A673 (cell line): ENCODE data around the gene NRXN3. TPM values are rescaled to one million over a fixed set of nuclear protein-coding genes. Genes with fewer than 3 reads are reported as not detected.

Experiments
- BruUV-seq: library from RNA; stranded (reverse); fragments of 400-500 nt; replicated peaks from 2 replicates; lab custom pipeline; 2021; lab: Mats Ljungman, UMichigan
- CTCF ChIA-PET: fragments of 300-600 bp; sonication (Branson Sonifier 250); formaldehyde crosslinking; loops from one replicate; lab custom pipeline; 2022; ENCODE audit warnings: antibody characterized with exemption; lab: Charles Lee
- POLR2A ChIA-PET: fragments of 300-600 bp; sonication (Branson Sonifier 250); formaldehyde crosslinking; loops from one replicate; lab custom pipeline; 2022; ENCODE audit warnings: antibody characterized with exemption; ENCODE audit not compliant: low non-redundant PET; lab: Charles Lee
- DNase-seq: peaks from one replicate; pipeline ENCODE4 v3.0.0-alpha.2; 2015; ENCODE audit warnings: low spot score
- H3K27ac ChIP-seq: fragments of 200-600 bp; sonication (generic); 2 replicates; pipeline ENCODE4 v1.5.1; 2016; ENCODE audit warnings: mixed run types, low read depth, mild to moderate bottlenecking, mixed read lengths, antibody characterized with exemption, low read length; ENCODE audit not compliant: poor library complexity, severe bottlenecking
- H3K27me3 ChIP-seq: fragments of 200-600 bp; sonication (generic); replicated peaks from 2 replicates; pipeline ENCODE4 v1.6.1; 2017; ENCODE audit warnings: mixed run types, low read depth, mild to moderate bottlenecking, mixed read lengths, antibody characterized with exemption, low read length; ENCODE audit not compliant: insufficient read depth, poor library complexity
- H3K36me3 ChIP-seq: fragments of 200-600 bp; sonication (generic); 2 replicates; pipeline ENCODE4 v1.6.1; 2016; ENCODE audit warnings: mixed run types, mild to moderate bottlenecking, mixed read lengths, antibody characterized with exemption, low read length; ENCODE audit not compliant: insufficient read depth, poor library complexity, severe bottlenecking
- H3K4me1 ChIP-seq: fragments of 200-600 bp; sonication (generic); 2 replicates; pipeline ENCODE4 v1.6.1; 2017; ENCODE audit warnings: mixed run types, mild to moderate bottlenecking, mixed read lengths, antibody characterized with exemption, low read length; ENCODE audit not compliant: insufficient read depth, poor library complexity, severe bottlenecking
- H3K4me3 ChIP-seq: fragments of 200-600 bp; sonication (generic); 2 replicates; pipeline ENCODE4 v1.5.1; 2016; ENCODE audit warnings: low read depth, mixed run types, mild to moderate bottlenecking, mixed read lengths, low read length; ENCODE audit not compliant: poor library complexity, severe bottlenecking
- H3K9me3 ChIP-seq: fragments of 200-600 bp; sonication (generic); 2 replicates; pipeline ENCODE4 v1.6.1; 2016; ENCODE audit warnings: mixed run types, low read depth, mild to moderate bottlenecking, mixed read lengths, antibody characterized with exemption, low read length; ENCODE audit not compliant: poor library complexity, severe bottlenecking
- EZH2 ChIP-seq: fragments of 200-600 bp; sonication (generic); IDR thresholded peaks from 2 replicates; pipeline ENCODE4 v1.6.1; 2017; ENCODE audit warnings: borderline replicate concordance, low read depth, mild to moderate bottlenecking, mixed read lengths, antibody characterized with exemption, low read length; ENCODE audit not compliant: poor library complexity, severe bottlenecking
- intact Hi-C: fragments of 100-400 bp; cut with micrococcal nuclease; formaldehyde crosslinking; loops from one replicate; pipeline ENCODE4 v1.10.0; 2022; ENCODE audit not compliant: unreplicated experiment
- total RNA-seq: library from RNA; stranded (reverse); gene quantifications from 2 replicates; pipeline ENCODE4 v1.2.3, GENCODE V29; 2021
- TF ChIP-seq, protein P1 (sequence below): fragments of 300-800, 200-600 bp; sonication (generic); conservative IDR thresholded peaks from 2 replicates; pipeline ENCODE4 v1.5.1; 2017; ENCODE audit warnings: low read depth, mild to moderate bottlenecking, antibody characterized with exemption, low read length, moderate library complexity, mixed read lengths

The NRXN3 gene
- total RNA-seq, 1 experiment from 2014 or later, result 0.21 TPM

DNA sequence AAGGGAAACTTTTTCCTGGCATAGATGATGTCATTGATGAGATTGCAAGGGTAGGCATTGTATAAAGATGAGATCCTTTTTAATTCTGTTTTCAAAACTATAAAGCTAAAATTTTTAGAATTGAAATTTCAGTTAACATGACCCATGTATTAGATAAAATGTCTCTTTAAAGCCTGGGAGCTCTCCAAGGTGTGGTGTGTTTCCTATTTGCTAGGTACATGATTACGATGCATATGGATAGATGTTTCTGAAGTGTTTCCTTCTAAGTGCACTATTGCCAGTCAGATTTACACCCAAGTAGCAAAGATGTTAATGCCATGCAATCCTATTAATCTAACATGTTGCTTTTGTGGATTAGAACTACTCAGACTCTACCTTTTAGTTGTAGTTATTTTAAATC is 1206.4 kb downstream of the NRXN3 start:
- no peaks in the 10 kb centered on the region for H3K36me3 ChIP-seq
- no peak overlapping the region for H3K27ac ChIP-seq
- no TSS peak for BruUV-seq
- TF ChIP-seq, protein P1, sequence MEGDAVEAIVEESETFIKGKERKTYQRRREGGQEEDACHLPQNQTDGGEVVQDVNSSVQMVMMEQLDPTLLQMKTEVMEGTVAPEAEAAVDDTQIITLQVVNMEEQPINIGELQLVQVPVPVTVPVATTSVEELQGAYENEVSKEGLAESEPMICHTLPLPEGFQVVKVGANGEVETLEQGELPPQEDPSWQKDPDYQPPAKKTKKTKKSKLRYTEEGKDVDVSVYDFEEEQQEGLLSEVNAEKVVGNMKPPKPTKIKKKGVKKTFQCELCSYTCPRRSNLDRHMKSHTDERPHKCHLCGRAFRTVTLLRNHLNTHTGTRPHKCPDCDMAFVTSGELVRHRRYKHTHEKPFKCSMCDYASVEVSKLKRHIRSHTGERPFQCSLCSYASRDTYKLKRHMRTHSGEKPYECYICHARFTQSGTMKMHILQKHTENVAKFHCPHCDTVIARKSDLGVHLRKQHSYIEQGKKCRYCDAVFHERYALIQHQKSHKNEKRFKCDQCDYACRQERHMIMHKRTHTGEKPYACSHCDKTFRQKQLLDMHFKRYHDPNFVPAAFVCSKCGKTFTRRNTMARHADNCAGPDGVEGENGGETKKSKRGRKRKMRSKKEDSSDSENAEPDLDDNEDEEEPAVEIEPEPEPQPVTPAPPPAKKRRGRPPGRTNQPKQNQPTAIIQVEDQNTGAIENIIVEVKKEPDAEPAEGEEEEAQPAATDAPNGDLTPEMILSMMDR, result no peak
- no peak for TF ChIP-seq EZH2
- POLR2A ChIA-PET, result no interaction called here
- DNase-seq, result no peak
- intact Hi-C loops, result no loop called here
- no peaks in the 10 kb centered on the region for H3K4me1 ChIP-seq
- H3K4me3 ChIP-seq, result no peak overlapping the region
- CTCF ChIA-PET, result no interaction called here
- peaks cover 2% of the 10 kb centered on the region for H3K27me3 ChIP-seq
- H3K9me3 ChIP-seq, result no peaks in the 10 kb centered on the region

DNA sequence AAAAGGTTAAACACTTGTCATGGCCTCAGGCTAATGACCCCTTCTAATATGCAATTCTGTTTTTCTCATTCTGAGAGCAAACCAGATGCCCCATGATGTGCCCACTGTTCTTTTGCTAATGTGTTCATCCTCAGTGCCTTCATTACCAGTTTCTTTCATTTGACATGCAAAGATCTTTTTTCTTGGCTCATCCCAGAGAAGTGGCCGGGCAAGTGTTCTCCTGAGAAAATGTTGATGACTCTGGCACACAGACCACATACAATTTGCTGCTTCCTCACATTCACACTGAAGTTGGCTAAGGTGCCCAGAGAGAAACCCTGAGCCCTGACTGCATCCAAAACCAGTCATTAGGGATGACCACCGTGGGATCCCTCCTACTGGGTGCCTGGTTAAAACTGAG is 1207.8 kb downstream of the NRXN3 start:
- no peaks in the 10 kb centered on the region for H3K9me3 ChIP-seq
- BruUV-seq, result no TSS peak
- TF ChIP-seq, protein P1, result no peak
- no peak for TF ChIP-seq EZH2
- DNase-seq, result no peak
- no peaks in the 10 kb centered on the region for H3K27me3 ChIP-seq
- no peak overlapping the region for H3K4me3 ChIP-seq
- no peaks in the 10 kb centered on the region for H3K36me3 ChIP-seq
- intact Hi-C loops, result no loop called here
- CTCF ChIA-PET, result no interaction called here
- POLR2A ChIA-PET, result no interaction called here
- H3K27ac ChIP-seq, result no peak overlapping the region
- H3K4me1 ChIP-seq, result no peaks in the 10 kb centered on the region

DNA sequence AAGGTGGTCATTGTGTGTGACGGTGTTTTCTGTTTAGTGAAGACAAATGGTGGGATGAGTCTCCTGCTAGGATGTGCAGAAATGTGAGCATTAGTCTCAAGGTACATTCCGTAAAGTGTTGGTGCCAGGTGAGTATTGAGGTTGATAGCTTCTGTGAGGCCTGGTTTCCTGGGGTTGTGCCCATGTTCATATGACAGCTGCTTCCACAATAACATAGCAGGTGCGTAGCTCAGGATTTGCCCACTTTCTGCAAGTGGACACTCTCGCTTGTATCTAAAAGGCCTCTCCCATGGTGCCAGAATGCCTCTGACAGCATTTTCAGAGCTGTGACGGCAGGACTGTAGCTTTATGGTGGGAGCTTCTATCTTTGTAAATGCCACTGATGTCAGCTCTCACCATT is 1209.1 kb downstream of the NRXN3 start:
- Histone ChIP-seq H3K4me3 (no peak overlapping the region), H3K9me3 (no peaks in the 10 kb centered on the region), H3K4me1 (no peaks in the 10 kb centered on the region), H3K27me3 (no peaks in the 10 kb centered on the region), H3K27ac (no peak overlapping the region), H3K36me3 (no peaks in the 10 kb centered on the region)
- CTCF ChIA-PET, result no interaction called here
- TF ChIP-seq EZH2, result no peak
- TF ChIP-seq, protein P1, result no peak
- BruUV-seq, result no TSS peak
- POLR2A ChIA-PET, result no interaction called here
- DNase-seq, result no peak
- intact Hi-C loops, result no loop called here
